Transverse colon (tissue), 1 donor: Measurements from ENCODE around the gene BOC.

Source experiments
- EP300 ChIP-seq: sonication (generic); formaldehyde crosslinking; IDR thresholded peaks from one replicate; pipeline ENCODE4 v1.6.1; 2017; ENCODE audit warnings: antibody characterized with exemption, low read depth
- POLR2A ChIP-seq: fragments of 450-650 bp; IDR thresholded peaks from one replicate; pipeline ENCODE4 v1.6.1; 2016; ENCODE audit warnings: antibody characterized with exemption, mild to moderate bottlenecking, moderate library complexity

GRCh38 chr3:113177526-113177925 lies 33.8 kb upstream of the BOC start:
- TF ChIP-seq POLR2A, result no peak
- no peak for TF ChIP-seq EP300
